Body of pancreas (tissue), 4 donors: ENCODE measurements around the gene KLHL29.

ENCODE experiments used
- POLR2A ChIP-seq, 3 donors: fragments of 450-650 bp; IDR thresholded peaks; one replicate each; pipeline ENCODE4 v1.6.1; 2016; ENCODE audit warnings: antibody characterized with exemption in 3 of 3, mild to moderate bottlenecking in 2 of 3
- TF ChIP-seq, protein P1 (sequence below), 7 experiments: fragments of 450-650 bp in 4 of 7; fragments of 200-600 bp in 3 of 7; sonication (generic) in 3 of 7; IDR thresholded peaks; one replicate each; pipeline ENCODE4 v1.5.1; 2016 to 2019; ENCODE audit warnings: antibody characterized with exemption in 7 of 7

DNA sequence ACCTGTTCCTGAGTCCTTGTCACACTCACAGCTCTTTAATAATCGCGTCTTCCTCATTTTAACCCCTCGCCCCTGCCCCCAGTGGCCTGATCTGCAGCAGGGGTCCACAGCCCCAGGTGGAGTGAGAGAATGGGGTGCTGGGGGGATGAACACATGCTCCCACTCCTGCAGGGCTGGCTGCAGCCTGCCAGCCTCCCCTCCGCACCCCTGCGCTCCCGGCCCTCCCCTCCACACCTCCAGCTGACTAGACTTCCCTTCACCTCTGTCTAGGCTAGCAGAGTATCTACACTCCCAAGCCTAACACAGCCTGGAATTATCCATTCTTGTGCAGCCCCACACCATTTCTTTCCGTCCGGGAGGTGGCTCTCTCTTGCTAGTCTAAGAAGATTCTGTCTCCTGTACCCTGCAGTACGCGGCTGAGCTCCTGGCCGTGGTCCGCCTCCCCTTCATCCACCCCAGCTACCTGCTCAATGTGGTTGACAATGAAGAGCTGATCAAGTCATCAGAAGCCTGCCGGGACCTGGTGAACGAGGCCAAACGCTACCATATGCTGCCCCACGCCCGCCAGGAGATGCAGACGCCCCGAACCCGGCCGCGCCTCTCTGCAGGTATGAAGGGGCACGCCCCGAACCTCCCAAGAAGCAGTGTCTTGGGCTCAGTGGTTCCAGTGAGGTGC, 310.4 kb downstream of the KLHL29 start:
- TF ChIP-seq POLR2A (IDR thresholded peaks at IDR 0.05) = no peak
- TF ChIP-seq, protein P1, sequence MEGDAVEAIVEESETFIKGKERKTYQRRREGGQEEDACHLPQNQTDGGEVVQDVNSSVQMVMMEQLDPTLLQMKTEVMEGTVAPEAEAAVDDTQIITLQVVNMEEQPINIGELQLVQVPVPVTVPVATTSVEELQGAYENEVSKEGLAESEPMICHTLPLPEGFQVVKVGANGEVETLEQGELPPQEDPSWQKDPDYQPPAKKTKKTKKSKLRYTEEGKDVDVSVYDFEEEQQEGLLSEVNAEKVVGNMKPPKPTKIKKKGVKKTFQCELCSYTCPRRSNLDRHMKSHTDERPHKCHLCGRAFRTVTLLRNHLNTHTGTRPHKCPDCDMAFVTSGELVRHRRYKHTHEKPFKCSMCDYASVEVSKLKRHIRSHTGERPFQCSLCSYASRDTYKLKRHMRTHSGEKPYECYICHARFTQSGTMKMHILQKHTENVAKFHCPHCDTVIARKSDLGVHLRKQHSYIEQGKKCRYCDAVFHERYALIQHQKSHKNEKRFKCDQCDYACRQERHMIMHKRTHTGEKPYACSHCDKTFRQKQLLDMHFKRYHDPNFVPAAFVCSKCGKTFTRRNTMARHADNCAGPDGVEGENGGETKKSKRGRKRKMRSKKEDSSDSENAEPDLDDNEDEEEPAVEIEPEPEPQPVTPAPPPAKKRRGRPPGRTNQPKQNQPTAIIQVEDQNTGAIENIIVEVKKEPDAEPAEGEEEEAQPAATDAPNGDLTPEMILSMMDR (IDR thresholded peaks at IDR 0.05) = no peak
